Spinal cord (tissue), 10 donors: Measurements from ENCODE around the gene NAA38. TPM values are rescaled to one million over a fixed set of nuclear protein-coding genes. Genes with fewer than 3 reads are reported as not detected.
"Not testable (repeated sequence)": the region's sequence is repeated elsewhere in the genome, so short reads cannot be mapped to it uniquely, and the experiment has no call there.

ENCODE experiments used
- DNase-seq, 6 donors: peaks; one replicate each; pipeline versions ENCODE4 v3.0.0 to v3.0.0-alpha.2; 2013 to 2015; ENCODE audit warnings: low spot score in 6 of 6, low read depth in 4 of 6
- H3K27ac ChIP-seq: one replicate; pipeline ENCODE4 v1.5.1; 2013; ENCODE audit warnings: low read depth, low read length, control low read depth
- H3K27me3 ChIP-seq: one replicate; pipeline ENCODE4 v1.6.1; 2013; ENCODE audit warnings: low read length; ENCODE audit not compliant: control insufficient read depth, insufficient read depth
- H3K36me3 ChIP-seq: one replicate; pipeline ENCODE4 v1.6.1; 2013; ENCODE audit warnings: low read length; ENCODE audit not compliant: control insufficient read depth, insufficient read depth
- H3K4me1 ChIP-seq: one replicate; pipeline ENCODE4 v1.6.1; 2013; ENCODE audit warnings: low read length; ENCODE audit not compliant: control insufficient read depth, insufficient read depth
- H3K4me3 ChIP-seq: one replicate; pipeline ENCODE4 v1.5.1; 2013; ENCODE audit warnings: low read depth, low read length, control low read depth
- H3K9me3 ChIP-seq: one replicate; pipeline ENCODE4 v1.6.1; 2013; ENCODE audit warnings: low read length; ENCODE audit not compliant: control insufficient read depth, insufficient read depth
- WGBS: methylation state at CpG from one replicate; pipeline ENCODE4 v1.1.5; 2013; ENCODE audit warnings: missing lambda C conversion rate; ENCODE audit not compliant: insufficient coverage; 5-methylcytosine and 5-hydroxymethylcytosine counted together
- polyA plus RNA-seq, 2 donors: library from polyadenylated mRNA; unstranded; fragments of 120-200 nt; gene quantifications; one replicate each; pipeline ENCODE4 v1.2.1, GENCODE V29; 2013; ENCODE audit not compliant: insufficient read length in 2 of 2
- total RNA-seq, 2 donors: library from RNA; depleted of rRNA in 1 of 2; stranded (reverse); fragments of 120-200 nt in 1 of 2; fragments of >200 nt in 1 of 2; gene quantifications; one replicate each; pipeline versions ENCODE4 v1.2.3 to v1.2.4, GENCODE V29; 2013 to 2014
- donor health status: healthy.

The NAA38 gene
- total and polyA plus RNA-seq, 4 donors = 46.4 to 167 (median 104) TPM

GRCh38 chr17:7864995-7865650 is 7.8 kb upstream of the NAA38 start:
- 100% methylated on average over 1 of the region's 5 CpGs for WGBS

DNA sequence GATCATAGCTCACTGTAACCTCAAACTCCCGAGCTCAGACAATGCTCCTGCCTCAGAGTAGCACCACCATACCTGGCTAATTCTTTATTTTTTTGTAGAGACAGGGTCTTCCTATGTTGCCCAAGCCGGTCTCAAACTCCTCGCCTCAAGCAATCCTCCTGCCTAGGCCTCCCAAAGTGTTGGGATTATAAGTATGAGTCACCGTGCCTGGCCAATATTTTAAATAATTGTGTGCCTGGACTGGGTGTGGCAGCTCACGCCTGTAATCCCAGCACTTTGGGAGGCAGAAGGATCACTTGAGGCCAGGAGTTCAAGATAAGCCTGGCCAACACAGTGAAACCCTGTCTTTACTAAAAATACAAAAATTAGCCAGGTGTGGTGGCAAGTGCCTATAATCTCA is 7.0 kb upstream of the NAA38 start:
- DNase-seq, H3K9me3 ChIP-seq, H3K4me1 ChIP-seq, H3K27ac ChIP-seq, H3K27me3 ChIP-seq, H3K4me3 ChIP-seq: not testable (repeated sequence)
- H3K36me3 ChIP-seq = peaks cover 20% of the 10 kb centered on the region
- 100% methylated on average over 1 of the region's 5 CpGs for WGBS

More at GRCh38 chr17:7864995-7865650, 7.8 kb upstream of the NAA38 start:
- DNase-seq = no peak
- H3K4me1 ChIP-seq = no peaks in the 10 kb centered on the region
- H3K27ac ChIP-seq = no peak overlapping the region
- H3K9me3 ChIP-seq = no peaks in the 10 kb centered on the region
- H3K36me3 ChIP-seq = peaks cover 19% of the 10 kb centered on the region
- no peaks in the 10 kb centered on the region for H3K27me3 ChIP-seq
- H3K4me3 ChIP-seq = no peak overlapping the region

- no peaks in the 10 kb centered on the region for H3K9me3 ChIP-seq
- no CpG with 5 or more reads among the region's 3 CpGs for WGBS
- DNase-seq = peak in 3 of 6 donors; percentile 38 to 89 (median 89)
Observed at GRCh38 chr17:7862692-7863437, 5.5 kb upstream of the NAA38 start.

GRCh38 chr17:7859028-7859427 is 1.7 kb upstream of the NAA38 start:
- DNase-seq = no peak
- no peaks in the 10 kb centered on the region for H3K27me3 ChIP-seq
- peaks cover 42% of the 10 kb centered on the region for H3K4me1 ChIP-seq
- H3K27ac ChIP-seq = peak overlapping the region; percentile 100
- peak overlapping the region; percentile 92 for H3K4me3 ChIP-seq
- H3K36me3 ChIP-seq = peaks cover 43% of the 10 kb centered on the region
- no peaks in the 10 kb centered on the region for H3K9me3 ChIP-seq
- WGBS = 69% methylated on average over 4 of the region's 8 CpGs

More at GRCh38 chr17:7862692-7863437, 5.5 kb upstream of the NAA38 start:
- no peak overlapping the region for H3K27ac ChIP-seq
- H3K4me3 ChIP-seq = no peak overlapping the region
- no peaks in the 10 kb centered on the region for H3K27me3 ChIP-seq
- peaks cover 27% of the 10 kb centered on the region for H3K36me3 ChIP-seq
- peaks cover 17% of the 10 kb centered on the region for H3K4me1 ChIP-seq

- Histone ChIP-seq H3K4me3 (peak overlapping the region; percentile 92), H3K27ac (peak overlapping the region; percentile 100), H3K36me3 (peaks cover 49% of the 10 kb centered on the region), H3K4me1 (peaks cover 44% of the 10 kb centered on the region), H3K9me3 (no peaks in the 10 kb centered on the region), H3K27me3 (no peaks in the 10 kb centered on the region)
- DNase-seq = no peak
- WGBS = 2% methylated on average over 16 of the region's 20 CpGs
Observed at GRCh38 chr17:7858522-7858810, 1.1 kb upstream of the NAA38 start.

DNA sequence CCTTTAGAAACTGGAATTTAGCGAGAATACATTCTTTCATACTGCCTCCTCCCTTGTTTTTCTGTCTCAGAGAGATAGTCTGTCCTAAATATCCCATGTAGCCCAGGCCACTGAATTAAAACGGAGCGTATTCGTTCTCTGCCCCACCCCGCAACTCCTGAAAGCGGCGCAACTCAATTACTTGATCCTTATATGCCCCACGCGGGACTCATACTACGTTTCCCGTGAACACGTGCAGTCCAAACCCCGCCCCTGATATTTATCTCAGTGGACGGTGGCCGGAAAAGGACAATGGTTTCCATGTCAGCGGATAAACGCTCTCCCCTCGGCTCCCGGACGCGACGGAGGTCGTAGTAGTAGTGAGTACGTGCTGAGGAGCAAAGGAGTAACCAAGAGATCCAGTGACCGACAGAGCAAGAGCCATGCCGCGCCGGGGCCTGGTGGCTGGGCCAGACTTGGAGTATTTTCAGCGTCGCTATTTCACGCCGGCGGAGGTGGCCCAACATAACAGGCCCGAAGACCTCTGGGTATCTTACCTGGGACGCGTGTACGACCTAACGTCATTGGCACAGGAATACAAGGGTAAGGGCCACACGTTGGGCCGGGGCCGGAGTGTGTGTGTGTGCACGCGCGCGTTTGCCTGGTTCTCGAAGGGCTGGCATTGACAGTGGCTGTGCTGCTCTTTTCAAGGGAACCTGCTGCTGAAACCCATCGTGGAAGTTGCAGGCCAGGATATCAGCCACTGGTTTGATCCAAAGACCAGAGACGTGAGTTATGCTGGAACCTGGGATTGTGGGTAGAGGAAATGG is 558 bp upstream of the NAA38 start, which contains the start of gene CYB5D1:
Gene CYB5D1 (plus strand): TSS at position 291 of the 809 bp plus-strand sequence. CDS start 132 bp downstream, at position 423.
- Histone ChIP-seq H3K27ac (peak within 1 kb of the TSS; percentile 100), H3K36me3 (peaks cover 54% of the 10 kb centered on the region), H3K4me1 (peaks cover 46% of the 10 kb centered on the region), H3K4me3 (peak within 1 kb of the TSS; percentile 92), H3K27me3 (no peaks in the 10 kb centered on the region), H3K9me3 (no peaks in the 10 kb centered on the region)
- peak in 5 of 6 donors; percentile 94 to 99 (median 98) for DNase-seq
- WGBS = under 1% methylated on average over 46 of the region's 48 CpGs

GRCh38 chr17:7856011-7856810 is 1.1 kb downstream of the NAA38 start:
- no peaks in the 10 kb centered on the region for H3K9me3 ChIP-seq
- WGBS = 15% methylated on average over 23 of the region's 29 CpGs

DNA sequence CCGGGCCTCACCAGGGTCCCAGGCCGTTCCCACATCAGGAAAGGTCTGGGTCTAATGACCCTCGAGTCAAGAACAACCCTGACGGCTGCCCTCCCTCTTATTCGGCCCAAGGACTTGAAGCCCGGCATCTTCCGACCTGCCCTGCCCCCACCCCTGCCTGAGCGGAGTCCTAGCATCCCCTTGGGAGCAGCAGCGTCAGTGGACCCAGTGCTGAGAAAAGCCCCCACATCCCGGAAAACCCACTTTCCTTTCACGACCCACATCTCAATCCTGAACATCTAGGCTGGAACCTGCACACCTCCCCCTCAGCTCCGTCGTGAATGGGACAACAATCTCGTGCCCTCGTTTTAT is 1.7 kb downstream of the NAA38 start:
- WGBS = 19% methylated on average over 10 of the region's 15 CpGs
- H3K9me3 ChIP-seq = no peaks in the 10 kb centered on the region
- no peaks in the 10 kb centered on the region for H3K27me3 ChIP-seq
- H3K4me3 ChIP-seq = peak overlapping the region; percentile 92
- DNase-seq = peak in 2 of 6 donors; percentile 21 to 43
- H3K4me1 ChIP-seq = peaks cover 60% of the 10 kb centered on the region
- peaks cover 71% of the 10 kb centered on the region for H3K36me3 ChIP-seq
- H3K27ac ChIP-seq = peak overlapping the region; percentile 100

More at GRCh38 chr17:7856011-7856810, 1.1 kb downstream of the NAA38 start:
- Histone ChIP-seq H3K4me1 (peaks cover 58% of the 10 kb centered on the region), H3K36me3 (peaks cover 69% of the 10 kb centered on the region), H3K27me3 (no peaks in the 10 kb centered on the region), H3K4me3 (peak overlapping the region; percentile 92), H3K27ac (peak overlapping the region; percentile 100)
- DNase-seq = peak in 2 of 6 donors; percentile 27 to 49
